Measurements from ENCODE around the gene SCAI. TPM values are rescaled to one million over a fixed set of nuclear protein-coding genes. Genes with fewer than 3 reads are reported as not detected.

SCAI gene
- total and polyA plus RNA-seq, 9 of the 15 experiments (the other 6 are each of a cell fraction or from before 2014, with no cell fraction given), result 0.70 to 12.4 (median 4.2) TPM

DNA sequence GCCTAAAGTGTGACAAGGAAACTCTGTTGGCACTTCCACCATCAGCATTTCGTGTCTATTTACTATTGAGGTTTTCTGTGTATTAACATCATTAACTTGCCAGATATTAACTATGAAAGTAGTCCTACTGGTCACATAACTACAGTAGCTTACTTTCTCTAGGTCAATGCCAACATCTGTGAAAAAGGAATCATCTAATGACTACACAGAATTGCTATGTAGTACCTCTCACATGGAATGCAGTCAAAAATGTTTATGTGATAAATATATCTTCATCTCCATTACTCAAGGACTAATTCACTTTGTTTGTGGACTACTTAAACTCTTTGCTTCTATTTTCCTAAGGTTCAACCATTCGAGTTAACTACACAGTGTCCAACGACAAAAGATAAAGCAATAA is 2.1 kb downstream of the SCAI start (continued):
- TF ChIP-seq ZNF318 (IDR thresholded peaks at IDR 0.05; ENCODE audit: borderline replicate concordance in 1 of 2, low read depth in 1 of 2) (no peak), GATAD2B (IDR thresholded peaks at IDR 0.05; ENCODE audit: borderline replicate concordance) (no peak), HDAC8 (tag; IDR thresholded peaks at IDR 0.05) (no peak), SUPT5H (IDR thresholded peaks at IDR 0.05) (no peak), FOXJ2 (tag; IDR thresholded peaks at IDR 0.05) (no peak), MCM5 (IDR thresholded peaks at IDR 0.05; ENCODE audit: low read depth) (no peak)
- TF ChIP-seq, protein P1, sequence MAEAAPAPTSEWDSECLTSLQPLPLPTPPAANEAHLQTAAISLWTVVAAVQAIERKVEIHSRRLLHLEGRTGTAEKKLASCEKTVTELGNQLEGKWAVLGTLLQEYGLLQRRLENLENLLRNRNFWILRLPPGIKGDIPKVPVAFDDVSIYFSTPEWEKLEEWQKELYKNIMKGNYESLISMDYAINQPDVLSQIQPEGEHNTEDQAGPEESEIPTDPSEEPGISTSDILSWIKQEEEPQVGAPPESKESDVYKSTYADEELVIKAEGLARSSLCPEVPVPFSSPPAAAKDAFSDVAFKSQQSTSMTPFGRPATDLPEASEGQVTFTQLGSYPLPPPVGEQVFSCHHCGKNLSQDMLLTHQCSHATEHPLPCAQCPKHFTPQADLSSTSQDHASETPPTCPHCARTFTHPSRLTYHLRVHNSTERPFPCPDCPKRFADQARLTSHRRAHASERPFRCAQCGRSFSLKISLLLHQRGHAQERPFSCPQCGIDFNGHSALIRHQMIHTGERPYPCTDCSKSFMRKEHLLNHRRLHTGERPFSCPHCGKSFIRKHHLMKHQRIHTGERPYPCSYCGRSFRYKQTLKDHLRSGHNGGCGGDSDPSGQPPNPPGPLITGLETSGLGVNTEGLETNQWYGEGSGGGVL (CRISPR knock-in tag; IDR thresholded peaks at IDR 0.05), result no peak

All from K562 (cell line).